Activated CD4-positive, alpha-beta T cell treated with anti-CD3 and anti-CD28 coated beads for 1 hour (primary cell): ENCODE measurements around the gene CAPN14.

ENCODE experiments used
- DNase-seq: peaks from one replicate; pipeline ENCODE4 v3.0.0-alpha.2; 2020

The CAPN14 gene

GRCh38 chr2:31217465-31218200, at the start of gene CAPN14:
TSS of gene CAPN14 (minus strand) at chr2:31217515. CDS start at chr2:31205447, 12,068 bp downstream.
- no peak for DNase-seq

- no peak for DNase-seq
These were observed 49.5 kb upstream of the CAPN14 start for GRCh38 chr2:31266804-31267203.

- DNase-seq = no peak
These were observed 47.9 kb upstream of the CAPN14 start for GRCh38 chr2:31265234-31265633.

GRCh38 chr2:31263636-31264190, 46.4 kb upstream of the CAPN14 start:
- no peak for DNase-seq

- no peak for DNase-seq
These were observed 43.6 kb upstream of the CAPN14 start for GRCh38 chr2:31260870-31261269.

GRCh38 chr2:31259075-31259474, 41.8 kb upstream of the CAPN14 start:
- DNase-seq = no peak

GRCh38 chr2:31258351-31258750, 41.0 kb upstream of the CAPN14 start:
- no peak for DNase-seq

- no peak for DNase-seq
These were observed 39.5 kb upstream of the CAPN14 start for GRCh38 chr2:31256611-31257382.

- no peak for DNase-seq
These were observed 38.7 kb upstream of the CAPN14 start for GRCh38 chr2:31255911-31256571.

- no peak for DNase-seq
These were observed 37.2 kb upstream of the CAPN14 start for GRCh38 chr2:31254237-31255203.

- DNase-seq = no peak
These were observed 36.2 kb upstream of the CAPN14 start for GRCh38 chr2:31253356-31254131.

GRCh38 chr2:31251851-31252250, 34.5 kb upstream of the CAPN14 start:
- no peak for DNase-seq

- DNase-seq = no peak
These were observed 33.7 kb upstream of the CAPN14 start for GRCh38 chr2:31251018-31251417.

GRCh38 chr2:31249009-31249690, 31.8 kb upstream of the CAPN14 start:
- no peak for DNase-seq

GRCh38 chr2:31248139-31248538, 30.8 kb upstream of the CAPN14 start:
- DNase-seq = no peak

GRCh38 chr2:31247711-31248110, 30.4 kb upstream of the CAPN14 start:
- DNase-seq = no peak

- no peak for DNase-seq
These were observed 29.0 kb upstream of the CAPN14 start for GRCh38 chr2:31246184-31246852.

GRCh38 chr2:31244101-31244500, 26.8 kb upstream of the CAPN14 start:
- no peak for DNase-seq

- DNase-seq = no peak
These were observed 25.7 kb upstream of the CAPN14 start for GRCh38 chr2:31243053-31243452.

GRCh38 chr2:31241625-31242270, 24.4 kb upstream of the CAPN14 start:
- DNase-seq = no peak
